ENCODE results near the gene SH3YL1. TPM values are rescaled to one million over a fixed set of nuclear protein-coding genes. Genes with fewer than 3 reads are reported as not detected.

SH3YL1 gene
- total RNA-seq, 1 experiment from 2014 or later, result 28.4 TPM

DNA sequence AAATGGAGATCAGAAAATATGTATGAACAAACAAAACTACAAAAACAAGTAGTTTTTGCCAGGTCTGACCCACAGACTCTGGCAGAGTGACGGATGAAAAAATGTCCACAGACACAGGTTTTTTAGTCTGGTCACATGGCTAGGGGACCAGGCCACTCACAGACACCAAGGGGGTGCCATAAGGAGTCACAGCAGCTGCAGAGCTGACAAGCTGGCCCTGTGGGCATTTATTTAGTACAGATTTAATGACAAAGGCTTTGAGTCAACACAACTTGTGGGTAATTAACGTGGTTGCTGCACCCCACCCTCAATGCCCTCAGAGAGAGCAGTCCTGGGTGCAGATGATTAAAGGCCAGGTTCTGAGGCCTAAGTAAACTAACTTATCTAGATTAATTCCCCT is 76.0 kb downstream of the SH3YL1 start:
- BruUV-seq (replicated peaks), result no TSS peak
- Histone ChIP-seq H3K4me1 (ENCODE audit: control insufficient read depth, insufficient read depth, low read length) (no peaks in the 10 kb centered on the region), H3K4me3 (ENCODE audit: low read depth in 2 of 2, low read length in 2 of 2) (no peak overlapping the region), H3K27me3 (ENCODE audit: control insufficient read depth, insufficient read depth, low read length) (no peaks in the 10 kb centered on the region; the same call in 1 of the 2 replicates), H3K9me3 (ENCODE audit: control insufficient read depth, insufficient read depth, low read depth, low read length) (peaks cover 9% of the 10 kb centered on the region; the same call in 1 of the 2 replicates), H3K36me3 (ENCODE audit: control insufficient read depth, insufficient read depth, low read length) (no peaks in the 10 kb centered on the region), H3K27ac (ENCODE audit: low read length) (no peak overlapping the region)
- TF ChIP-seq SIN3A (IDR thresholded peaks at IDR 0.05; ENCODE audit: borderline replicate concordance, insufficient read depth, low read depth, low read length), result no peak
- no peak for TF ChIP-seq REST (IDR thresholded peaks at IDR 0.05; ENCODE audit: insufficient read depth in 1 of 2, low read depth in 2 of 2, low read length in 1 of 2)
- TF ChIP-seq TCF7L2 (IDR thresholded peaks at IDR 0.05; ENCODE audit: low read depth, low read length), result no peak
- TF ChIP-seq, protein P1, sequence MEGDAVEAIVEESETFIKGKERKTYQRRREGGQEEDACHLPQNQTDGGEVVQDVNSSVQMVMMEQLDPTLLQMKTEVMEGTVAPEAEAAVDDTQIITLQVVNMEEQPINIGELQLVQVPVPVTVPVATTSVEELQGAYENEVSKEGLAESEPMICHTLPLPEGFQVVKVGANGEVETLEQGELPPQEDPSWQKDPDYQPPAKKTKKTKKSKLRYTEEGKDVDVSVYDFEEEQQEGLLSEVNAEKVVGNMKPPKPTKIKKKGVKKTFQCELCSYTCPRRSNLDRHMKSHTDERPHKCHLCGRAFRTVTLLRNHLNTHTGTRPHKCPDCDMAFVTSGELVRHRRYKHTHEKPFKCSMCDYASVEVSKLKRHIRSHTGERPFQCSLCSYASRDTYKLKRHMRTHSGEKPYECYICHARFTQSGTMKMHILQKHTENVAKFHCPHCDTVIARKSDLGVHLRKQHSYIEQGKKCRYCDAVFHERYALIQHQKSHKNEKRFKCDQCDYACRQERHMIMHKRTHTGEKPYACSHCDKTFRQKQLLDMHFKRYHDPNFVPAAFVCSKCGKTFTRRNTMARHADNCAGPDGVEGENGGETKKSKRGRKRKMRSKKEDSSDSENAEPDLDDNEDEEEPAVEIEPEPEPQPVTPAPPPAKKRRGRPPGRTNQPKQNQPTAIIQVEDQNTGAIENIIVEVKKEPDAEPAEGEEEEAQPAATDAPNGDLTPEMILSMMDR (IDR thresholded peaks at IDR 0.05), result no peak
- TF ChIP-seq POLR2AphosphoS5 (IDR thresholded peaks at IDR 0.05; ENCODE audit: low read depth, low read length), result no peak
- no peak for ATAC-seq
- POLR2A ChIA-PET, result no interaction called here
- in situ Hi-C loops (cut with HindIII; ENCODE audit: low pct_unique_long_range_greater_than_20kb, low sequenced_read_pairs), result no loop called here
- CTCF ChIA-PET, result no interaction called here
- intact Hi-C loops (cut with micrococcal nuclease; ENCODE audit: unreplicated experiment), result no loop called here
- DNase-seq (ENCODE audit: low read depth, low spot score), result no peak

- H3K27me3 ChIP-seq (ENCODE audit: control insufficient read depth, insufficient read depth, low read length), result no peaks in the 10 kb centered on the region; the same call in 1 of the 2 replicates
- no peak for TF ChIP-seq POLR2AphosphoS5 (IDR thresholded peaks at IDR 0.05; ENCODE audit: low read depth, low read length)
- TF ChIP-seq, protein P1 (IDR thresholded peaks at IDR 0.05), result no peak
- TF ChIP-seq REST (IDR thresholded peaks at IDR 0.05; ENCODE audit: insufficient read depth in 1 of 2, low read depth in 2 of 2, low read length in 1 of 2), result no peak
- no peak for TF ChIP-seq TCF7L2 (IDR thresholded peaks at IDR 0.05; ENCODE audit: low read depth, low read length)
- no peak for TF ChIP-seq SIN3A (IDR thresholded peaks at IDR 0.05; ENCODE audit: borderline replicate concordance, insufficient read depth, low read depth, low read length)
- ChIA-PET CTCF (no interaction called here), POLR2A (no interaction called here)
- no peak overlapping the region for H3K27ac ChIP-seq (ENCODE audit: low read length)
- ATAC-seq, result no peak
- in situ Hi-C loops (cut with HindIII; ENCODE audit: low pct_unique_long_range_greater_than_20kb, low sequenced_read_pairs), result no loop called here
- H3K9me3 ChIP-seq (ENCODE audit: control insufficient read depth, insufficient read depth, low read depth, low read length), result peaks cover 19% of the 10 kb centered on the region
- DNase-seq (ENCODE audit: low read depth, low spot score), result no peak
- H3K4me1 ChIP-seq (ENCODE audit: control insufficient read depth, insufficient read depth, low read length), result no peaks in the 10 kb centered on the region
- no TSS peak for BruUV-seq (replicated peaks)
- H3K4me3 ChIP-seq (ENCODE audit: low read depth in 2 of 2, low read length in 2 of 2), result no peak overlapping the region
- no peaks in the 10 kb centered on the region for H3K36me3 ChIP-seq (ENCODE audit: control insufficient read depth, insufficient read depth, low read length)
- intact Hi-C loops (cut with micrococcal nuclease; ENCODE audit: unreplicated experiment), result no loop called here
These were observed 78.6 kb downstream of the SH3YL1 start for GRCh38 chr2:185221-185620.

Data from Panc1 (cell line).